Measurements from ENCODE around the gene IQCB1.

GRCh38 chr3:121852256-121852655, 17.4 kb upstream of the IQCB1 start:
- TF ChIP-seq SIN3A (IDR thresholded peaks at IDR 0.05; ENCODE audit: borderline replicate concordance, insufficient read depth, low read length) (no peak), POLR2AphosphoS5 (IDR thresholded peaks at IDR 0.05; ENCODE audit: low read depth, low read length) (no peak), TAF1 (IDR thresholded peaks at IDR 0.05; ENCODE audit: borderline replicate concordance, insufficient read depth, low read length) (no peak)
